ENCODE data around the gene HCFC2. TPM values are rescaled to one million over a fixed set of nuclear protein-coding genes. Genes with fewer than 3 reads are reported as not detected.

HCFC2 gene
- total and polyA plus RNA-seq, 2 of the 4 experiments (the other 2 are of a cell fraction) = 12.0 to 34.2 TPM

DNA sequence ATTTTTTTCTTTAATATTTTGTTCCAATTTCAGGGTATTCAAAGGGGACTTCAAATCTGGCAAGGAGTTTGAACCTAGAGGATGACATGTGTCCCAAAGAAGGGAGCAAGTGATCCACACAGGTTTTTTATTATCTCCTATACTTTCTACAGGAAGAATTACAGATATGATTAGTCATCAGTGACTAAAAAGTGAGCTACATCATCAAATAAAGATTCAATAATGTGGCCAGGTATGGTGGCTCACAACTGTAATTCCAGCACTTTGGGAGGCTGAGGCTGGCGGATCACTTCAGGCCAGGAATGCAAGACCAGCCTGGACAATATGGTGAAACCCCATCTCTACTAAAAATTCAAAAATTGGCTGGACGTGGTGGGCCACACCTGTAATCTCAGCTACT lies 38.6 kb upstream of the HCFC2 start:
- no peak overlapping the region for H3K18ac ChIP-seq (ENCODE audit: low read depth, low read length)
- TF ChIP-seq RFX5 (IDR thresholded peaks at IDR 0.05; ENCODE audit: low read depth, low read length) = no peak
- no peak for TF ChIP-seq MAFK (IDR thresholded peaks at IDR 0.05; ENCODE audit: low read depth, low read length)
- TF ChIP-seq SMC3 (IDR thresholded peaks at IDR 0.05; ENCODE audit: low read depth, low read length) = no peak
- TF ChIP-seq RAD21 (IDR thresholded peaks at IDR 0.05; ENCODE audit: low read length) = no peak
- no peak for TF ChIP-seq NFE2L2 (IDR thresholded peaks at IDR 0.05; ENCODE audit: low read depth, low read length)
- TF ChIP-seq FOS (IDR thresholded peaks at IDR 0.05; ENCODE audit: low read depth, low read length) = no peak
- TF ChIP-seq POLR2A (IDR thresholded peaks at IDR 0.05; ENCODE audit: low read depth, low read length) = no peak
- no peak for TF ChIP-seq MXI1 (IDR thresholded peaks at IDR 0.05; ENCODE audit: borderline replicate concordance, low read depth, low read length)
- TF ChIP-seq, protein P1, sequence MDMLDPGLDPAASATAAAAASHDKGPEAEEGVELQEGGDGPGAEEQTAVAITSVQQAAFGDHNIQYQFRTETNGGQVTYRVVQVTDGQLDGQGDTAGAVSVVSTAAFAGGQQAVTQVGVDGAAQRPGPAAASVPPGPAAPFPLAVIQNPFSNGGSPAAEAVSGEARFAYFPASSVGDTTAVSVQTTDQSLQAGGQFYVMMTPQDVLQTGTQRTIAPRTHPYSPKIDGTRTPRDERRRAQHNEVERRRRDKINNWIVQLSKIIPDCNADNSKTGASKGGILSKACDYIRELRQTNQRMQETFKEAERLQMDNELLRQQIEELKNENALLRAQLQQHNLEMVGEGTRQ (IDR thresholded peaks at IDR 0.05; ENCODE audit: low read depth, low read length) = no peak
- TF ChIP-seq BHLHE40 (IDR thresholded peaks at IDR 0.05; ENCODE audit: low read depth, low read length) = no peak
- TF ChIP-seq, protein P2, sequence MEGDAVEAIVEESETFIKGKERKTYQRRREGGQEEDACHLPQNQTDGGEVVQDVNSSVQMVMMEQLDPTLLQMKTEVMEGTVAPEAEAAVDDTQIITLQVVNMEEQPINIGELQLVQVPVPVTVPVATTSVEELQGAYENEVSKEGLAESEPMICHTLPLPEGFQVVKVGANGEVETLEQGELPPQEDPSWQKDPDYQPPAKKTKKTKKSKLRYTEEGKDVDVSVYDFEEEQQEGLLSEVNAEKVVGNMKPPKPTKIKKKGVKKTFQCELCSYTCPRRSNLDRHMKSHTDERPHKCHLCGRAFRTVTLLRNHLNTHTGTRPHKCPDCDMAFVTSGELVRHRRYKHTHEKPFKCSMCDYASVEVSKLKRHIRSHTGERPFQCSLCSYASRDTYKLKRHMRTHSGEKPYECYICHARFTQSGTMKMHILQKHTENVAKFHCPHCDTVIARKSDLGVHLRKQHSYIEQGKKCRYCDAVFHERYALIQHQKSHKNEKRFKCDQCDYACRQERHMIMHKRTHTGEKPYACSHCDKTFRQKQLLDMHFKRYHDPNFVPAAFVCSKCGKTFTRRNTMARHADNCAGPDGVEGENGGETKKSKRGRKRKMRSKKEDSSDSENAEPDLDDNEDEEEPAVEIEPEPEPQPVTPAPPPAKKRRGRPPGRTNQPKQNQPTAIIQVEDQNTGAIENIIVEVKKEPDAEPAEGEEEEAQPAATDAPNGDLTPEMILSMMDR (conservative IDR thresholded peaks at IDR 0.05; ENCODE audit: low read depth, low read length) = no peak
- TF ChIP-seq CHD1 (IDR thresholded peaks at IDR 0.05; ENCODE audit: low read depth, low read length) = no peak
- TF ChIP-seq RCOR1 (IDR thresholded peaks at IDR 0.05; ENCODE audit: insufficient replicate concordance, low read length) = no peak
- no peak for TF ChIP-seq MAZ (IDR thresholded peaks at IDR 0.05; ENCODE audit: borderline replicate concordance, low read depth, low read length)
- TF ChIP-seq, protein P3, sequence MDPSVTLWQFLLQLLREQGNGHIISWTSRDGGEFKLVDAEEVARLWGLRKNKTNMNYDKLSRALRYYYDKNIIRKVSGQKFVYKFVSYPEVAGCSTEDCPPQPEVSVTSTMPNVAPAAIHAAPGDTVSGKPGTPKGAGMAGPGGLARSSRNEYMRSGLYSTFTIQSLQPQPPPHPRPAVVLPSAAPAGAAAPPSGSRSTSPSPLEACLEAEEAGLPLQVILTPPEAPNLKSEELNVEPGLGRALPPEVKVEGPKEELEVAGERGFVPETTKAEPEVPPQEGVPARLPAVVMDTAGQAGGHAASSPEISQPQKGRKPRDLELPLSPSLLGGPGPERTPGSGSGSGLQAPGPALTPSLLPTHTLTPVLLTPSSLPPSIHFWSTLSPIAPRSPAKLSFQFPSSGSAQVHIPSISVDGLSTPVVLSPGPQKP (IDR thresholded peaks at IDR 0.05; ENCODE audit: borderline replicate concordance, low read depth, low read length) = no peak
- TF ChIP-seq CEBPB (IDR thresholded peaks at IDR 0.05; ENCODE audit: low read depth, low read length) = no peak
- no peak overlapping the region for H2AK9ac ChIP-seq (replicated peaks; ENCODE audit: low read depth, low read length, poor library complexity)
- CTCF ChIA-PET = no interaction called here
- no peaks in the 10 kb centered on the region for H3K27me3 ChIP-seq (ENCODE audit: control insufficient read depth, insufficient read depth, low read length)
- H4K91ac ChIP-seq (ENCODE audit: insufficient read depth, low read depth, low read length) = no peak overlapping the region
- no peak overlapping the region for H2BK15ac ChIP-seq (ENCODE audit: low read depth, low read length)
- H3K9me1 ChIP-seq (ENCODE audit: insufficient read depth, low read length) = no peaks in the 10 kb centered on the region
- H3K27ac ChIP-seq (ENCODE audit: insufficient read depth, low read length) = no peak overlapping the region
- H4K20me1 ChIP-seq (ENCODE audit: insufficient read depth, low read length) = no peaks in the 10 kb centered on the region
- H3K9ac ChIP-seq (ENCODE audit: low read depth, low read length) = no peak overlapping the region
- no peak overlapping the region for H4K8ac ChIP-seq (ENCODE audit: low read depth in 2 of 2, low read length in 2 of 2)
- H3K23ac ChIP-seq (ENCODE audit: low read depth, low read length) = no peak overlapping the region
- peaks cover 2% of the 10 kb centered on the region for H3K9me3 ChIP-seq (ENCODE audit: control insufficient read depth, insufficient read depth, low read length)
- H3K14ac ChIP-seq (replicated peaks; ENCODE audit: low read depth, low read length) = no peak overlapping the region
- intact Hi-C loops (cut with micrococcal nuclease) (no loop called here), dilution Hi-C loops (cut with HindIII; ENCODE audit: low sequenced_read_pairs, unreplicated experiment) (no loop called here), in situ Hi-C loops (cut with MboI; ENCODE audit: low sequenced_read_pairs) (no loop called here)
- no peak overlapping the region for H3K4me3 ChIP-seq (ENCODE audit: insufficient read depth, low read depth, low read length)
- no peaks in the 10 kb centered on the region for H3K4me1 ChIP-seq (ENCODE audit: control insufficient read depth, insufficient read depth, low read length)
- H2BK20ac ChIP-seq (ENCODE audit: low read depth, low read length) = no peak overlapping the region
- no peak overlapping the region for H3K4me2 ChIP-seq (ENCODE audit: low read depth, low read length)
- H2BK5ac ChIP-seq (ENCODE audit: low read depth, low read length, poor library complexity, severe bottlenecking) = no peak overlapping the region
- BruUV-seq (replicated peaks) = no TSS peak
- no peak overlapping the region for H3K56ac ChIP-seq (ENCODE audit: extremely low read depth, insufficient read depth, low read length)
- DNase-seq (no peak), ATAC-seq (ENCODE audit: low read depth) (no peak)
- H3K4ac ChIP-seq (ENCODE audit: low read depth, low read length) = no peak overlapping the region
- no peak overlapping the region for H2AK5ac ChIP-seq (ENCODE audit: low read depth, low read length)
- no peak overlapping the region for H2AFZ ChIP-seq (replicated peaks; ENCODE audit: low read length, poor library complexity)
- POLR2A ChIA-PET (ENCODE audit: unreplicated experiment) = no interaction called here
- no peak overlapping the region for H2BK120ac ChIP-seq (ENCODE audit: low read depth, low read length)
- WGBS, 2 experiments (ENCODE audit: extremely low coverage in 2 of 2, insufficient read length in 1 of 2) = 100% methylated on average over 2 of the region's 2 CpGs; no CpG with 5 or more reads in 1 of the 2 experiments
- H4K5ac ChIP-seq (ENCODE audit: low read depth, low read length) = no peak overlapping the region
- H3K36me3 ChIP-seq (ENCODE audit: control insufficient read depth, insufficient read depth, low read length) = no peaks in the 10 kb centered on the region
- H3K79me1 ChIP-seq (ENCODE audit: low read depth in 1 of 2, low read length in 2 of 2) = peaks cover 0 to 3% of the 10 kb centered on the region in 2 experiments; a peak in 1 of 4 replicates

Data from IMR-90 (cell line).